GM18505 (cell line): ENCODE results near the gene MED6.
A peak's percentile ranks its signal among the peaks of the same experiment; 100 is the strongest.

Experiments
- ATAC-seq: cut with Tn5 transposase; IDR thresholded peaks from one replicate; pipeline ENCODE4 v1.9.1; 2021; ENCODE audit not compliant: unreplicated experiment
- POLR2A ChIP-seq: IDR thresholded peaks from 4 replicates; pipeline ENCODE4 v1.6.1; 2011; ENCODE audit warnings: borderline replicate concordance; ENCODE audit not compliant: insufficient read depth, insufficient read length; ENCODE audit errors: extremely low read depth

Gene MED6

DNA sequence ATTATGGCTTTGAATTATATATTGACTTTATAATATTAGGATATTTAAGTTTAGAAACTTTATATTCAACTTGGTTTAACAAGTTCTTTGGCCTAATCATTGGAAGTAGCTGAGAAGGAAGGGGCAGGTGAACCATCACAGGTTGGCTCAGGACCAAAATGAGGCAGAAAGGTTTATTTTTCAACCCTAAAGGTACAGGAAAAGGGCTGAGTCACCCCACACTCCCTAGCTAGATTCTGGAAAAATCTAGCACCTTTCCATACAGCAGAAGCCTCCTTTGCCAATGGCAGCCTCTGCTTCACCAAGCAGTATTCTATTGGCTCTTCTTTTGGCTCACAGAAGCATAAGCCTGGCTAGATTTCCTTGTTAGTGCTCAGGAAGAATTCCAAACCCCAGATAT, 19.3 kb upstream of the MED6 start:
- TF ChIP-seq POLR2A = no peak

DNA sequence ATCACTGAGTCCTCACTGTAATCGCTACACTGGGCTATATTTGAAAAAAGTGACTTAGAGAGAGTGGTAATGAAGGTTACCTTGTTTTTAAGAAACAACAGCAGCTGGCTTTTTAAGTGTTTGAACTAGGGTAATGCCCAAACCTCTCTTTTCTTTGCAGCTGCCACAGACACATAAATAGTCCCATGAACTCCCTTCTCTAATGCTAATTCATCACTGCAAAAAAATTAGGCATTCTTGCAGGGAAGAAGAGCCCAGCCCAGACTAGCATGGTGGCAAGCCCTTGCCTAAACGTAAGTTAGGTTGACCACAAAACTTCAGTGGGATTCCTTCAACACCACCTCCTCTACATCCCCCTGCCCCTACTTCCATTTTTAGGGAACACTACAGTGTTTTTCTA, 17.9 kb upstream of the MED6 start:
- no peak for ATAC-seq
- no peak for TF ChIP-seq POLR2A

More for the DNA sequence above, 19.3 kb upstream of the MED6 start:
- ATAC-seq = no peak

DNA sequence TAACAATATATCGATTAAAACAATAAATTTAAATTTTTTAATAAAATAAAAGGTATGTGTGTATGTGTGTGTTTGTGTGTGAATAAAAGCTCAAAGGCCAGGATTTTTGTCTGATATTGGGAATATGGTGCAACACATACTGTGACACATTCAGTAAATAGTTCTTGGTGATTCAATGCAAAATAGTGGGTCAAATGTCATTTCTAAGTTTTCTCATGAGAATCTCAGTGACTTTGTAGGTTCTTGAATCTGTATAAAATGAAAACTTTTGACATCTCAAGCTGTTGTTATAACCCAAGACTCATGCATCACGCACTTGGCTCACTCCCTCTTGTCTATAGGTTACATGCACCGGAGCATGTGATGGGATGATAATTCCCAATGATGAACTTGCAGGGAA, 16.2 kb upstream of the MED6 start:
- no peak for ATAC-seq
- no peak for TF ChIP-seq POLR2A

DNA sequence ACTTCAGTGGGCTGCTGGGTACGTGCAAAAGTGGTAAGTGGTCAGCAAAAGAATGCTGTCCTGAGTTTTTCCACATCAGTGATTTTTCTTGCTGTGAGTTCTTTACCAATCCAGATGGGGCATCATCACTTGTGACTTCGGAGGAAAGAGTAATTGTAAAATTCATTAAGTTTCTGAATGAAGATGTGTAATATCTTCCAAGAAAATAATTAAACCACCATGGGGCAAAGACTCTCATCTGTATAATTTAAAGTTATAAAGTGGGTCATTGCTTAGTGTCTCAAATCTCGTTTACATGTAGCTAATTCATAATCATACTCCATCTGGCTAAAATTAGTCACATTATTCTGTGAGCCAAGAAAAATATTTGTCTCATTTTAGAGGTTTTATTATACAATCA, 10.8 kb upstream of the MED6 start:
- TF ChIP-seq POLR2A = no peak
- no peak for ATAC-seq

DNA sequence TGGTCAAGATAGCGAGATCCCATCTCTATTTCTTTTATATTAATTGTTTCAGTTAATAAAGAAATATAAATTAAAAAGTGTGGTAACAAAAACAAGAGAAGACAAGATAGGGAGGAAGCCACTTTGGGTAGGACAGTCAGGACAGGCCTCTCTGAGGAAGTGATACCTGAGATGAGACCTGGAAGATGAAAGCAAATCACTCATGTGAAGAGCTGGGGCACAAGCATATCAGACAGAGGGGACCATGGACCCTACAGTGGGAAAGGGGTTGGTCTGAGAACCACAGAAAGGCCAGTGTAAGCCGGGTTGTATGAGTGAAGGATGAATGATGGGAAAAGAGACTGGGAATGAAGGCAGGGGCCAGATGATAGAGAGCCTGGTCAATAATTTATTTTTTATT, 1.8 kb upstream of the MED6 start:
- peak; percentile 51 for ATAC-seq
- TF ChIP-seq POLR2A = no peak

DNA sequence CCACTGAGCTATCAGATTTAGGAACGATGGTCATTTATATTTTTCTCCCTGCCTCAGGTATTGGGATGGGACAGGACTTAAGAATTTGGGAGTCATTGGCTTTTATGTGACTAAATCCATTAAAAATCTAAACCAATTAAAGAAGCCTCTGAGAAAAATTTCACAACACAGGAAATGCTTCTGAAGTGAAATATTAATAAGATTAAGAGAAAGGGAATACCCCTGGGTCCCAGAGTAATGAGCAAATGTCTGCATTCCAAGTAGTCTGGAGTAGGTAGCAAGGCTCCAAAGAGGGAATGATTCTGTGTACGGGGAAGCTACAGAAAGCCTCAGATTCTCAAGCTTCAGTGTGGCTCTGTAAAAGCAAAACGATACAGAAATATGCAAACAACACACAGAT, 707 bp upstream of the MED6 start:
- TF ChIP-seq POLR2A = no peak
- ATAC-seq = no peak

DNA sequence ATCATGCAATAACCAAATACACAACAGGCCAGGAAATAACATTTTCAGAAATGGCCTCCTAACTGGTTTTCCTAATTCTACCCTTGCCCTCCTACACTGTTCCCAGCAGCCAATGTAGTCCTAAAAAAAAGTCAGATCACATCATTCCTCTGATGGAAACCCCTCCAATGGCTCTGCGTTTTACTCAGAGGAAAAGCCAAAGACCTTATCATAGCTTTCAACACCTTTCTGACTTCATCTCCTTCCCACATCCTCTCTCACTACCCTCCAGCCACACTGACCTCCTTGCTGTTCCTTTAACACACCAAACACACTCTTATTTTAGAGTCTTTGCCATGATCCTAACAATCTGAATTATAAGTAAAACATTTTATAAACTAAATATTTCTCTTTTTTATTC, 1.1 kb downstream of the MED6 start:
- no peak for ATAC-seq
- TF ChIP-seq POLR2A = no peak

DNA sequence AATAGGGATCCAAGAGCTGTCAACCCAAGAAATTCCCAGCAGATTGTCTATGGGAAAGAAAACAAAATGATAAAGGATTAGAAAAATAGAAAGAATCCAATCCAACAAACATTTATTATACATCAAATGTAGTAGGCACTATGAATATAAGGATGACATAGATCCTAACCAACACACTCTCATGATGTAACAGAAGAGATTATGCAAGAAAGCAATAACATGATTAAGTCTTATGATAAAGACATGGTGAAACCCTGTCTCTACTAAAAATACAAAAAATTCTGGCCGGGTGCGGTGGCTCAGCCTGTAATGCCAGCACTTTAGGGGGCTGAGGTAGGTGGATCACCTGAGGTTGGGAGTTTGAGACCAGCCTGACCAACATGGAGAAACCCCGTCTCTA, 2.7 kb downstream of the MED6 start:
- no peak for TF ChIP-seq POLR2A
- ATAC-seq = no peak

DNA sequence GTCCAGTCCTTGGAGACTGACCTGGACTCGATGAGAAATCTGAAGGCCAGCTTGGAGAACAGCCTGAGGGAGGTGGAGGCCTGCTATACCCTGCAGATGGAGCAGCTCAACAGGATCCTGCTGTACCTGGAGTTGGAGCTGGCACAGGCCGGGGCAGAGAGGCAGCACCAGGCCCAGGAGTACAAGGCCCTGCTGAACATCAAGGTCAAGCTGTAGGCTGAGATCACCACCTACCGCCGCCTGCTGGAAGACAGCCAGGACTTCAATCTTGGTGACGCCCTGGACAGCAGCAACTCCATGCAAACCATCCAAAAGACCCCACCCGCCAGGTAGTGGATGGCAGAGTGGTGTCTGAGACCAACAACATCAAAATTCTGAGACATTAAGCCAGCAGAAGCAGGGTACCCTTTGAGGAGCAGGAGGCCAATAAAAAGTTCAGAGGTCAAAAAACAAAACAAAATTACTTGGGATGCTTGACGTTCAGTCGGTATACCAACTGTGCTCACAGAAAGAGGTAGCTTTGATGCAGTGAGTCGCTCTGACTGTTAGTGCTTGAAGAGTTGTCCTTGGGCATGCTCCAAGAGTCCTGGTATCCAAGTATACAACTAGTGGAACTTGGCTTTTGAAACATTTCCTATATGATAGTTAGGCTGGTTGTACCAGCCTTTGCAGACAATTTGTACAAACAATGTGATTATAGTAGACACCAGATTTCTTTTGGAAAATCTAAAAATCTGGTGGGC, 4.8 kb downstream of the MED6 start:
- no peak for TF ChIP-seq POLR2A
- no peak for ATAC-seq

DNA sequence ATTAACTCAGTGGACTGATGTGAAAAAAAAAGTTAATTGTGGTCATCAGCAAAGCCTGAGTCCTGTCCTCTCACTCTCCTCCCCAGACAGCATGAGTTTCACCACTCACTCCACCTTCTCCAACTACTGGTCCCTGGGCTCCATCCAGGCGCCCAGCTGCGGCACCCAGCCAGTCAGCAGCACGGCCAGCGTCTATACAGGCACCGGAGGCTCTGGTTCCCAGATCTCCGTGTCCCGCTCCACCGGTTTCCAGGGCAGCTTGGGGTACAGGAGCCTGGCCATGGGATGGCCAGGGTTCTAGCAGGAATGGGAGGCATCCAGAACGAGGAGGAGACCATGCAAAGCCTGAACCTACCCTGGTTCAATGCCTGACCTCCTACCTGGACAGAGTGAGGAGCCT, 6.0 kb downstream of the MED6 start:
- no peak for ATAC-seq
- TF ChIP-seq POLR2A = no peak

DNA sequence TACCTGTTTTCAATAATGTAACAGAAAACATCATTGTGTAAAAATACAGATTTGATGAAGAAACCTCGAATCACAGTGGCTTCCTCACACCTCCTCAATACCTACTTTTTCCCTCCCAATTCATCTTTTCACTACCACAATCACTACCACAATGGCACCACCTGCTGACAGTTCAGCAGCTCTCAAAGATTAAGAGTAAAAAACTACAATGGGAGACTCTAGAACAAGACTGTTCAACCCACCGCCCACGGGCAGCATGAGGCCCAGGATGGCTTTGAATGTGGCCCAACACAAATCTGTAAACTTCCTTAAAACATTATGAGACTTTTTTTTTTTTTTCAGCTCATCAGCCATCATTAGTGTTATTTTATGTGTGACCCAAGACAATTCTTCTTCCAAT, 15.2 kb downstream of the MED6 start:
- no peak for TF ChIP-seq POLR2A
- ATAC-seq = no peak

DNA sequence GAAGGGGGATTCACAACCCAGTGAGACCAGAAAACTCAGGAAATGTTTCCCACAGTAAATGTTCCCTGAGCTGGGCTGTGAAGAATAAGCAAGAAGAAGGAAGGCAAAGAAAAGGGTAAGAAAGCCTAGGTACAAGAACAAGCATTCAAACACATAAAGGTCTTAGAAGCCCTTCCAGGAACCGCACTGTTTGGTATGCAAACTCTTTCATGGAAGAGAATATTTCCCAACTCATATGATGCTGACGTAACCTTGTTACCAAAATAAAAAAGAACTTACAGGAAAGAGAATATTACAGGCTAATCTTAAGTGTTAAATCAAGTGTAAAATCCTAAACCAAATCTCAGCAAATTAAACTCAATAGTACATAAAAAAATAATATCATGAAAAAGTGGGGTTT, 23.6 kb downstream of the MED6 start:
- no peak for TF ChIP-seq POLR2A
- no peak for ATAC-seq

DNA sequence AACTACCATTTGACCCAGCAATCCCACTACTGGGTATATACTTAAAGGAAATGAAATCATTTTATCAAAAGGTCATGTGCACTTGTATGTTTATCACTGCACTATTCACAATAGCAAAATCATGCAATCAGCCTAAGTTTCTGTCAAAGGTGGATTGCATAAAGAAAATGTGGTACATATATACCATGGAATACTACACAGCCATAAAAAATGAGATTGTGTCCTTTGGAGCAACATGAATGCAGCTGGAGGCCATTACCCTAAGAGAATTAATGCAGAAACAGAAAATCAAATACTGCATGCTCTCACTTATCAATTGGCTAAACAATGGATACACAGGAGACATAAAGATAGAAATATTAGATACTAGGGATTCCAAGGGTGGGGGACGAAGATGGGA, 27.4 kb downstream of the MED6 start:
- TF ChIP-seq POLR2A = no peak
- ATAC-seq = no peak

DNA sequence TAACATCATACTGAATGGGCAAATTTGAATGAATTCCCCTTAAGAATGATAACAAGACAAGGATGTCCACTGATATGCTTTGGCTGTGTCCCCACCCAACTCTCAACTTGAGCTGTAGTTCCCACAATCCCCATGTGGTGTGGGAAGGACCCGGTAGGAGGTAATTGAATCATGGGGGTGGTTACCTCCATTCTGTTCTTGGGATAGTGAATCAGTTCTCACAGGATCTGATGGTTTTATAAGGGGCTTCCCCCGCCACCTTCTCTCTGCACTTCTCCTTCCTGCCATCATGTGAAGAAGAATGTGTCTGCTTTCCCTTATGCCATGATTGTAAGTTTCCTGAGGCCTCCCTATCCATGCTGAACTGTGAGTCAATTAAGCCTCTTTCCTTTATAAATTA, 29.3 kb downstream of the MED6 start:
- ATAC-seq = no peak
- TF ChIP-seq POLR2A = no peak

DNA sequence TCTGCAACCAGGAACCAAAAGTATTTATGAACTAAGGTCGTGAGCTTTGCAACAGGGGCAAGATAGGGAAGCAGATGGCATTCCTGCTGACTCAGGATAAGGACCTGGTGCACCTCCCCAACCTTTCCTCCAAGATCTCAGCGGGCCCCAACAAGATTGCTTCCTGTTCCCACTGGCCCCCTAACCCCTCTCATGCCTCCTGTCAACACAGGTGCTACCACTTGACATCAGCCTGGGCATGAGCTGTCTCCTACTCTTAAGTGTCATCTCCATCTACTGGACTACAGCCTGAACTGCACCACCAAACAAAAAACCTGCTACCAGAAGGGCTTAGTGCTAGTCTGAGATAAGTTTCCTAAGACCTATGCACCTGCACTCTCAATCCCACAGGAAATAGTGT, 32.7 kb downstream of the MED6 start:
- no peak for TF ChIP-seq POLR2A
- no peak for ATAC-seq
